Measurements from ENCODE around the gene PLEKHO1. TPM values are rescaled to one million over a fixed set of nuclear protein-coding genes. Genes with fewer than 3 reads are reported as not detected.

Gene PLEKHO1
- total RNA-seq, 2 experiments from 2014 or later: 138 to 154 TPM

DNA sequence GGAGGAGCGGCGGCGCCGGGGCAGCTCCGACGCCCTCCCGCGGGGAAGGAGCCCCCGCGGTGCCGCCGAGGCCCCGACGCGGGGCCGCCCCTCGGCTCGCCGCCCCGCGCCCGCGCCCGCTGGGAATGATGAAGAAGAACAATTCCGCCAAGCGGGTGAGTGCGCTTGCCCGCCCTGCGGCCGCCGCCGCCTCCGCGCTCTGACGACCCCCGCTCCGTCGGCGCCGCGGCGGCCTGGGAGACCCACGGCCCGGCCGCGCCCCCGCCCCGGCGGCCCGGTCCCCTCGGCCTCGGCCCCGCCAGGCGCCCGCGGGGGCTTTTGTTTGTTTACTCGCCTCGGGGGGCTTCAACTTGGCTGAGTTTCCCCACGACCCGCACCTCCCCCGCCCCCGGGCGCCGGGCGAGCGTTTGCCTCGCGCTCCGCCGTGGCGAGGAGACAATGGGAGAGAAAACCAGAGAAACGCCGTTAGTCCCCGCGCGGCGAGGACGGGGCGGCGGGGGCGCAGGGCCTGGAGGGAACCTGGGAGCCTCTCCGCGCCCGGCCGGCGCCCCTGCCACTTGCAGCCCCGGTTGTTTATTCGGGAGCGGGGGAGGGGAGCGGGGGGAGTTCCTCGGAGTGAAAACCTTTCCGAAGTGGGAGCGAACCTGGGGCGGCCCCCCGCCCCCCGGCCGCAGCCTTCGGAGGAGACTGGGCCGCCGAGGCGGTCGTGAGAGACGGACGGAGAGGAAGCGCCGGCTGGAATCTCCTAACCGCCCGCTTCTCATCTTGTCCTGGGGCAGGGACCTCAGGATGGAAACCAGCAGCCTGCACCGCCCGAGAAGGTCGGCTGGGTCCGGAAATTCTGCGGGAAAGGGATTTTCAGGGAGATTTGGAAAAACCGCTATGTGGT lies 661 bp downstream of the PLEKHO1 start:
- H3K36me3 Mint-ChIP-seq (ENCODE audit: low read depth): peaks cover 59% of the 10 kb centered on the region

DNA sequence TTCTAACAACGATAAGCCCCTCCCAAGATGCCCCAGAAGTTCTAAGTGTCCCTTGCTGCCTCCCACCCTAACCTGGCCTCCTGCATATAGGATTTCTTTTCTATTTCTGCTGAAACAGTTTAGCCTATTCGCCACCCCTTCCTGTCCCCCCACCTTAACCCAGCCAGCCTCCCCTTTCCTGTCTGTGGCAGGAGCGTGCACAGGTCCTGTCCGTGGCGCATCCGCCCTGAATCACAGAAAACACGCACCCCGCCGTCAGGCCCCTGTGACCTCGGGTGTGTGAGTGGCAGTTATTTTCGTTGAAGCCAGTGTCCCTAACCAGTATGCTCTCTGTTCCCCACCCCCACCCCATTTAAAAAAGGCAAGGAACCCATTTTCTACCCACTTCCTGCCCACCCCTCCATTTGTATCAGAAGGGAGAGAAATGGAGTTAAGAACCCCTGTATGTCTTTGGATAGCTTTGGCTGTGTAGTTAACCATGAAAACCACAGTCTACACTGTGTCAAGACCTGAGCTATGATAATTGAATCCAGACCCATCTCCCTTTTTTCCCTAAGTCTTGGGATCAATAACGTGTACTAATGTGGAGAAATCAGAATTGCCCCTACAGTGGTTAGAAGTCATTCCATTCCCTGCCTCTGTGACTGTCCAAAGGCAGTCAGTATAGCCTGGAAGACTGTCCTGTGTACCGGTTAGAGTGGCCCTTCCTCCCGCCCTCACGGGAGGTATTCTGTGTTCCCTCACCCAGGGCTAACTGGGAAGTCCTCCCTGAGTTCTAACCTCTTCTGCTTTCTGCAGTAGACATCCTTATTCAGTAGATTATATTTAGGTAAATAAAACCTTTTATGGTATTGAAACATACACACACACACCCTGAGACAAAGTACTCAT lies 1.8 kb downstream of the PLEKHO1 start:
- ATAC-seq (peak; percentile 59), DNase-seq (peak; percentile 89)
- ChIA-PET POLR2A (interaction anchor here (0.6 to 5.9 kb wide), 8 partner anchors 9 to 906 kb away, joined by 3 to 44 read pairs (median 5); partner anchors contain the start of gene VPS45), CTCF (interaction anchor here (1.2 to 3.0 kb wide), 5 partner anchors 9 to 79 kb away, joined by 3 to 21 read pairs (median 5); no protein-coding TSS in a partner anchor)
- Mint-ChIP-seq H3K27me3 (ENCODE audit: low read depth) (no peaks in the 10 kb centered on the region), H3K4me3 (peak overlapping the region; percentile 89), H3K27ac (peak overlapping the region; percentile 94), H3K4me1 (ENCODE audit: low read depth) (peaks cover 75% of the 10 kb centered on the region), H3K9me3 (ENCODE audit: insufficient read depth) (no peaks in the 10 kb centered on the region), H3K36me3 (ENCODE audit: low read depth) (peaks cover 69% of the 10 kb centered on the region)

More for the DNA sequence above, 661 bp downstream of the PLEKHO1 start:
- ChIA-PET CTCF (interaction anchor here (1.0 to 3.0 kb wide), 6 partner anchors 12 to 188 kb away, joined by 3 to 21 read pairs (median 4); partner anchors contain the start of gene VPS45), POLR2A (interaction anchor here (0.6 to 5.9 kb wide), 15 partner anchors 7 to 263 kb away, joined by 3 to 44 read pairs (median 3); partner anchors contain the start of gene VPS45)
- H3K9me3 Mint-ChIP-seq (ENCODE audit: insufficient read depth): no peaks in the 10 kb centered on the region
- DNase-seq (no peak), ATAC-seq (no peak)
- H3K4me1 Mint-ChIP-seq (ENCODE audit: low read depth): peaks cover 70% of the 10 kb centered on the region
- H3K4me3 Mint-ChIP-seq: peak overlapping the region; percentile 93
- H3K27me3 Mint-ChIP-seq (ENCODE audit: low read depth): no peaks in the 10 kb centered on the region
- peak overlapping the region; percentile 94 for H3K27ac Mint-ChIP-seq

DNA sequence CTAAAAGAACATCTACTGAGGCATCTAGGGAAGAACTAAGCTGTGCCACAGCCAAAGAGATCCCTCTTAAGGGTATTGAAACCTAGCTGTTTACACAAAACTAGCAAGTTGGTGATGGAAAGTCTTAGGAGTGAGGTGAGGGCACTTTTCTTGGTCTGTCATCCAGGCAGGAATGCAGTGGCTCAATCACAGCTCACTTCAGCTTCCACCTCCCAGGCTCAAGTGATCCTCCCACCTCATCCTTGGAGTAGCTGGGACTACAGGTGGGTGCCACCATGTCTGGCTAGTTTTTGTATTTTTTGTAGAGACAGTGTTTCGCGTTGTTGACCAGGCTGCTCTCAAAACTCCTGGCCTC lies 2.4 kb downstream of the PLEKHO1 start:
- Mint-ChIP-seq H3K36me3 (ENCODE audit: low read depth) (peaks cover 70% of the 10 kb centered on the region), H3K4me3 (peak overlapping the region; percentile 89), H3K27ac (peak overlapping the region; percentile 94), H3K4me1 (ENCODE audit: low read depth) (peaks cover 75% of the 10 kb centered on the region), H3K27me3 (ENCODE audit: low read depth) (no peaks in the 10 kb centered on the region), H3K9me3 (ENCODE audit: insufficient read depth) (no peaks in the 10 kb centered on the region)
- ChIA-PET CTCF (interaction anchor here (1.2 to 3.0 kb wide), 6 partner anchors 8 to 79 kb away, joined by 3 to 21 read pairs (median 4); no protein-coding TSS in a partner anchor), POLR2A (interaction anchor here (0.6 to 5.9 kb wide), 7 partner anchors 8 to 906 kb away, joined by 3 to 44 read pairs (median 4); partner anchors contain the start of gene VPS45)
- ATAC-seq (no peak), DNase-seq (no peak)

DNA sequence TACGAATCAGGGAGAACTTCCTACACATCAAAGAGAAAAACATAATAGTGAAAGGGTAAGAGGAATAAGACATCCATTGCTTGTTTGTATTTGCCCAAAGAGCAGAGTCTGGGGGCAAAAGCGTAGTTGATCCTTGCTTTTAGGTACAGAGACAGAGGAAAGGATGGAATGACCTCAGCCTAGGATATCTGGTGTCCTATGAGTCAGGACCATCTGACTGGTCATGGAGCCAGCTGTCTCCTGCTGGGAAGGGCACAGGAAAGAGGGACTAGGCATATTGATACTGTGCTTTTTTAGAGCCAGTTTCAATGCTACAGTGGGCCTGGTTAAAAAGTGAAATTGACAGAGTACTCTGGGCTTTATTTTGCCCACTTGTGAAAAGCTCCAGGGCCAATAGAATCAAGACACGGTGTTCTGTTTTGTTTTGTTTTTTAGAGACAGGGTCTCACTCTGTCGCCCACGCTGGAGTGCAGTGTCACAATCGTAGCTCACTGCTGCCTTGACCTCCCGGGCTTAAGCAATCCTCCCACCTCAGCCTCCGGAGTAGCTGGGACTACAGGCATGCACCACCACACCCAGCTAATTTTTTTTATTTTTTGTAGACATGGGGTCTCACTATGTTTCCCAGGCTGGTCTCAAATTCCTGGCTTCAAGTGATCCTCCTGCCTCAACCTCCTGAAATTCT lies 3.2 kb downstream of the PLEKHO1 start:
- no peaks in the 10 kb centered on the region for H3K9me3 Mint-ChIP-seq (ENCODE audit: insufficient read depth)
- H3K27me3 Mint-ChIP-seq (ENCODE audit: low read depth): no peaks in the 10 kb centered on the region
- peak overlapping the region; percentile 76 for H3K27ac Mint-ChIP-seq
- ChIA-PET POLR2A (interaction anchor here (1.4 to 5.9 kb wide), 2 partner anchors 9 to 266 kb away, joined by 4 to 44 read pairs; a partner anchor contains a TSS), CTCF (interaction anchor here (1.3 to 2.5 kb wide), 5 partner anchors 9 to 80 kb away, joined by 3 to 10 read pairs (median 5); no protein-coding TSS in a partner anchor)
- ATAC-seq: no peak
- H3K4me3 Mint-ChIP-seq: peak overlapping the region; percentile 61
- peaks cover 77% of the 10 kb centered on the region for H3K4me1 Mint-ChIP-seq (ENCODE audit: low read depth)
- no peak for DNase-seq
- peaks cover 75% of the 10 kb centered on the region for H3K36me3 Mint-ChIP-seq (ENCODE audit: low read depth)

- peak overlapping the region; percentile 59 for H3K27ac Mint-ChIP-seq
- peak overlapping the region; percentile 10 for H3K4me3 Mint-ChIP-seq
- peaks cover 76% of the 10 kb centered on the region for H3K4me1 Mint-ChIP-seq (ENCODE audit: low read depth)
- CTCF ChIA-PET: interaction anchor here (1.7 to 2.5 kb wide), 2 partner anchors 12 to 33 kb away, joined by 9 to 10 read pairs; no protein-coding TSS in a partner anchor
- no peaks in the 10 kb centered on the region for H3K27me3 Mint-ChIP-seq (ENCODE audit: low read depth)
- peaks cover 83% of the 10 kb centered on the region for H3K36me3 Mint-ChIP-seq (ENCODE audit: low read depth)
- no peak for ATAC-seq
- POLR2A ChIA-PET: interaction anchor here (0.5 to 5.9 kb wide), 3 partner anchors 8 to 267 kb away, joined by 3 to 44 read pairs (median 4); a partner anchor contains a TSS
- no peak for DNase-seq
- no peaks in the 10 kb centered on the region for H3K9me3 Mint-ChIP-seq (ENCODE audit: insufficient read depth)
Measured at GRCh38 chr1:150154143-150154542, 4.4 kb downstream of the PLEKHO1 start.

DNA sequence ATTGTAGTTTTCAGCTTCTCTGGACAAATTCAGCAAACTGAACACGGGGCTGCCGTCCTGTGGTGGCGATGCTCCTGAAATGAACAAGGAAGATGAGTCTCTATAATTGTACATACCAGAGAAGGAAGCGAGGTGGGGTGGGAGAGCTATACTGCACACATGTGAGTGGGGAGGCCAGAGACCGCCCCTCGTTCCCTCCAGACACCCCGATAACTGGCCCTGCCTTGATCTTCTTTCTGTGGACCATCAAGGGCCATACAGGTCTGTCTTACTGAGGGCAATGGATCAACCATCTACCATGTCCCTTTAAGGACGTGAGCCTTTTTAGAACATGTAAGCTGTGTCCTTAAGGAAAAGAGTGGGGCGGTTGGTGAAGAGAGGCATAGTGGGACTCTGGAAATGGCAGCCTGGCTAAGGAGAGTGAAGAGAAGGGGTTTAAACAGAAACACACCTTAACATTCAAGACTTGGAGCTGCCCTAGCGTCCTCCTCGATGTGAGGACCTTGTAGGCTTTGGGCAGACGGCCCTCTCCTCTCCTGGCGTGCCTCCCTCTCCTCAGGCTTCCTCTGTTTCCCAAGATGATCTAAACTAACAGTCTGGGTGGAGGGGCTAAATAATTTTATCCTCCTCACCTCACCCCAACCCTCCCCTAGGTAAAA lies 5.8 kb downstream of the PLEKHO1 start:
- Mint-ChIP-seq H3K27ac (peak overlapping the region; percentile 28), H3K36me3 (ENCODE audit: low read depth) (peaks cover 94% of the 10 kb centered on the region)
- POLR2A ChIA-PET: interaction anchor here (0.6 to 1.5 kb wide), 3 partner anchors 20 to 267 kb away, joined by 3 to 5 read pairs (median 4); partner anchors contain the start of gene VPS45

GRCh38 chr1:150156868-150157603 lies 7.3 kb downstream of the PLEKHO1 start:
- H3K4me1 Mint-ChIP-seq (ENCODE audit: low read depth): peaks cover 94% of the 10 kb centered on the region
- ATAC-seq (no peak), DNase-seq (no peak)
- H3K36me3 Mint-ChIP-seq (ENCODE audit: low read depth): peaks cover 89% of the 10 kb centered on the region
- H3K4me3 Mint-ChIP-seq: no peak overlapping the region
- ChIA-PET CTCF (interaction anchor here (1.0 to 11.7 kb wide), 6 partner anchors 9 to 93 kb away, joined by 3 to 240 read pairs (median 5); partner anchors contain the start of gene VPS45), POLR2A (interaction anchor here (0.7 to 1.1 kb wide), 3 partner anchors 7 to 10 kb away, joined by 3 to 4 read pairs (median 3); partner anchors contain the start of gene PLEKHO1)
- H3K9me3 Mint-ChIP-seq (ENCODE audit: insufficient read depth): no peaks in the 10 kb centered on the region
- peak overlapping the region; percentile 11 for H3K27ac Mint-ChIP-seq
- no peaks in the 10 kb centered on the region for H3K27me3 Mint-ChIP-seq (ENCODE audit: low read depth)

More for the DNA sequence above, 5.8 kb downstream of the PLEKHO1 start:
- H3K4me3 Mint-ChIP-seq: no peak overlapping the region
- peaks cover 88% of the 10 kb centered on the region for H3K4me1 Mint-ChIP-seq (ENCODE audit: low read depth)
- CTCF ChIA-PET: interaction anchor here (1.4 to 3.2 kb wide), 2 partner anchors 10 to 13 kb away, joined by 5 to 13 read pairs; no protein-coding TSS in a partner anchor
- ATAC-seq (no peak), DNase-seq (no peak)
- no peaks in the 10 kb centered on the region for H3K27me3 Mint-ChIP-seq (ENCODE audit: low read depth)
- H3K9me3 Mint-ChIP-seq (ENCODE audit: insufficient read depth): no peaks in the 10 kb centered on the region

- DNase-seq: no peak
- ChIA-PET CTCF (interaction anchor here (1.1 to 11.7 kb wide), 5 partner anchors 8 to 198 kb away, joined by 3 to 240 read pairs (median 4); no protein-coding TSS in a partner anchor), POLR2A (interaction anchor here (4.2 kb wide), 1 partner anchor 9 kb away, joined by 39 read pairs; the partner anchor contains the start of gene PLEKHO1)
- H3K27me3 Mint-ChIP-seq (ENCODE audit: low read depth): no peaks in the 10 kb centered on the region
- no peaks in the 10 kb centered on the region for H3K9me3 Mint-ChIP-seq (ENCODE audit: insufficient read depth)
- peak overlapping the region; percentile 82 for H3K27ac Mint-ChIP-seq
- peaks cover 65% of the 10 kb centered on the region for H3K36me3 Mint-ChIP-seq (ENCODE audit: low read depth)
- H3K4me1 Mint-ChIP-seq (ENCODE audit: low read depth): peaks cover 97% of the 10 kb centered on the region
- H3K4me3 Mint-ChIP-seq: peak overlapping the region; percentile 27
- no peak for ATAC-seq
Measured at GRCh38 chr1:150159550-150159949, 9.8 kb downstream of the PLEKHO1 start.

GRCh38 chr1:150160964-150161621 lies 11.4 kb downstream of the PLEKHO1 start:
- H3K27me3 Mint-ChIP-seq (ENCODE audit: low read depth): no peaks in the 10 kb centered on the region
- H3K9me3 Mint-ChIP-seq (ENCODE audit: insufficient read depth): no peaks in the 10 kb centered on the region
- peaks cover 50% of the 10 kb centered on the region for H3K36me3 Mint-ChIP-seq (ENCODE audit: low read depth)
- CTCF ChIA-PET: interaction anchor here (0.8 to 11.7 kb wide), 19 partner anchors 9 to 273 kb away, joined by 3 to 240 read pairs (median 5); partner anchors contain the start of genes OTUD7B and VPS45
- peaks cover 97% of the 10 kb centered on the region for H3K4me1 Mint-ChIP-seq (ENCODE audit: low read depth)
- POLR2A ChIA-PET: interaction anchor here (0.8 to 4.2 kb wide), 5 partner anchors 7 to 275 kb away, joined by 3 to 39 read pairs (median 4); partner anchors contain the start of gene PLEKHO1
- no peak for ATAC-seq
- no peak for DNase-seq
- H3K27ac Mint-ChIP-seq: peak overlapping the region; percentile 82
- no peak overlapping the region for H3K4me3 Mint-ChIP-seq
